Measurements from ENCODE around the gene PTPRQ.

Gene PTPRQ

DNA sequence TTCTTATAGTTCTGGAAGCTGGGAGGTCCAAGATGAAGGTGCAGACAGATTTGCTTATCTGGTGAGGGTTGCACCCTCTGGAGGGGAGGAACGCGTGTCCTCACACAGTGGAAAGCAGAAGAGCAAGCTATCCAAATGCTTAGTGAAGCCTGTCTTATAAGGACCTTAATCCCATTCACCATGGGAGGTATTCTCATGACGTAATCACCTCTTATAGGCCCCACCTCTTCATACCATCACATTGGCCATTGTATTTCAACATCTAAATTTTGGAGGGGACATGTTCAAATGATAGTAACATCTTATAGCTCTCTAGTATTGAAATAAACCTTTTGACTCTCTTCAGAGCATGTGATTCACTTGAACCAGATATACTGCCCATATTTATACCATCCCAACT is 158.4 kb downstream of the PTPRQ start:
- H3K4me3 ChIP-seq (replicated peaks; ENCODE audit: low read depth, low read length): no peak overlapping the region
- TF ChIP-seq, protein P1, sequence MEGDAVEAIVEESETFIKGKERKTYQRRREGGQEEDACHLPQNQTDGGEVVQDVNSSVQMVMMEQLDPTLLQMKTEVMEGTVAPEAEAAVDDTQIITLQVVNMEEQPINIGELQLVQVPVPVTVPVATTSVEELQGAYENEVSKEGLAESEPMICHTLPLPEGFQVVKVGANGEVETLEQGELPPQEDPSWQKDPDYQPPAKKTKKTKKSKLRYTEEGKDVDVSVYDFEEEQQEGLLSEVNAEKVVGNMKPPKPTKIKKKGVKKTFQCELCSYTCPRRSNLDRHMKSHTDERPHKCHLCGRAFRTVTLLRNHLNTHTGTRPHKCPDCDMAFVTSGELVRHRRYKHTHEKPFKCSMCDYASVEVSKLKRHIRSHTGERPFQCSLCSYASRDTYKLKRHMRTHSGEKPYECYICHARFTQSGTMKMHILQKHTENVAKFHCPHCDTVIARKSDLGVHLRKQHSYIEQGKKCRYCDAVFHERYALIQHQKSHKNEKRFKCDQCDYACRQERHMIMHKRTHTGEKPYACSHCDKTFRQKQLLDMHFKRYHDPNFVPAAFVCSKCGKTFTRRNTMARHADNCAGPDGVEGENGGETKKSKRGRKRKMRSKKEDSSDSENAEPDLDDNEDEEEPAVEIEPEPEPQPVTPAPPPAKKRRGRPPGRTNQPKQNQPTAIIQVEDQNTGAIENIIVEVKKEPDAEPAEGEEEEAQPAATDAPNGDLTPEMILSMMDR (IDR thresholded peaks at IDR 0.05; ENCODE audit: low read depth, low read length, missing control alignments): no peak

GRCh38 chr12:80607361-80608135 is 163.5 kb downstream of the PTPRQ start:
- no peak for DNase-seq (ENCODE audit: extremely low read depth, low read depth)
- TF ChIP-seq, protein P1 (IDR thresholded peaks at IDR 0.05; ENCODE audit: low read depth, low read length, missing control alignments): no peak
- no peak overlapping the region for H3K4me3 ChIP-seq (replicated peaks; ENCODE audit: low read depth, low read length)

More for the DNA sequence above, 158.4 kb downstream of the PTPRQ start:
- no peak for DNase-seq (ENCODE audit: extremely low read depth, low read depth)

DNA sequence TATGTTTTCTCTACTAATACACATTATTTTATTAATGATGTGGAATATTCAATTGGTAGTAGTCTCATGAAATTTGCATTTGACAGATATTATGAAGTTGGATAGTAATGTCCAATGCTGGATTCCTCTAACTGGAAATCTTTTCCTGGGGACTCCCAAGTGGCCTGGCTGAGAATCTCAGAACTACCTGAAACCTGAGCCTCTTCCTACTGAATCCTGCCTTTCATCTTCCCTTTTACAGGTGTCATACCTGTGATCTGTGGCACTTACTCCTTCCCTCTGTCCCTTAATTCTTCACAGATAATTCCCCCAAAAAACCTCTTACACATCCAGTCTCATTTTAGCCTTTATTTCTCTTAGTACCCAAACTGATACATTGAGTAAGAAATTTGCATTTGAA is 173.7 kb downstream of the PTPRQ start:
- H3K4me3 ChIP-seq (replicated peaks; ENCODE audit: low read depth, low read length): no peak overlapping the region
- DNase-seq (ENCODE audit: extremely low read depth, low read depth): no peak
- TF ChIP-seq, protein P1 (IDR thresholded peaks at IDR 0.05; ENCODE audit: low read depth, low read length, missing control alignments): no peak

DNA sequence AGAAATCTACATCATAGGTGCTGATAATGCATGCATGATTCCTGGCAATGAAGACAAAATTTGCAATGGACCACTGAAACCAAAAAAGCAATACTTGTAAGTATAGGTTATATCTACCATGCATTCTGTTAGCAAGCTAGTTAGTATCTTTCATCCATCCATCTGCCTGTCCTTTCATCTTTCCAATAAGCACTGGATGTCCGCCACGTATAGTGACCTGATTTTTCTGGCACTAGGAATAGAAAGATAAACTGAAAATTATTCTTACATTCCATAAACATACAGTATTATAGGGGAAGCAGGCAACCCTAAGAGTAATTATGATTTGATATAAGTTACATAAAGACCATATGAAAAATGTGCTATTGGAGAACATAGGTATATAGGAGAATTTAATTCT is 176.2 kb downstream of the PTPRQ start:
- DNase-seq (ENCODE audit: extremely low read depth, low read depth): no peak
- H3K4me3 ChIP-seq (replicated peaks; ENCODE audit: low read depth, low read length): no peak overlapping the region
- TF ChIP-seq, protein P1 (IDR thresholded peaks at IDR 0.05; ENCODE audit: low read depth, low read length, missing control alignments): no peak

GRCh38 chr12:80622271-80622670 is 178.2 kb downstream of the PTPRQ start:
- TF ChIP-seq, protein P1 (IDR thresholded peaks at IDR 0.05; ENCODE audit: low read depth, low read length, missing control alignments): peak; percentile 24
- no peak for DNase-seq (ENCODE audit: extremely low read depth, low read depth)
- no peak overlapping the region for H3K4me3 ChIP-seq (replicated peaks; ENCODE audit: low read depth, low read length)

DNA sequence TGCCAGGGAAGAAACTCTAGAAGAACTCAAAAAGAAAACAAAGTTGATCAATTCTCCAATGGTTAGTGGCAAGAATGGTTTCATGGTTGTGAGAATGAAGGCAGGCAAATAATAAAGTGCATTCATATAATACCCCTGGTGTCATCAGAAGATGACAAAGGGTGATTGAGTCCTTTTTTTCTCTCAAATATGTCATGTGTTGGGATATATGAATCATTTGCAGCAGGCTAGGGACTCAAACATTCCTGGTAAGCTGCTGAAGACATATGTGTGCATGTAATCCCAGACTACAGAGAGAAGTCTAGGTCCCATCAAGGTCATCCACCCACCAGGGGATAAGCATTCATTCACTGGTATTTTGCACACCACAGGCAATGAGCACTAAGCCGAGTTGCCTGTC is 181.0 kb downstream of the PTPRQ start:
- no peak for DNase-seq (ENCODE audit: extremely low read depth, low read depth)
- no peak overlapping the region for H3K4me3 ChIP-seq (replicated peaks; ENCODE audit: low read depth, low read length)
- TF ChIP-seq, protein P1 (IDR thresholded peaks at IDR 0.05; ENCODE audit: low read depth, low read length, missing control alignments): no peak
